Loucy (cell line): ENCODE results near the gene ANKRD65.

ENCODE experiments used
- H2AFZ ChIP-seq: fragments of 200-600 bp; sonication (generic); 2 replicates; pipeline ENCODE4 v1.6.0; 2016; ENCODE audit warnings: antibody characterized with exemption, mild to moderate bottlenecking, low read length, moderate library complexity
- H3F3A ChIP-seq: fragments of 200-600 bp; 2 replicates; pipeline ENCODE4 v1.6.0; 2016; ENCODE audit warnings: antibody characterized with exemption, low read depth, mild to moderate bottlenecking
- H3K27me3 ChIP-seq: fragments of 200-600 bp; sonication (generic); 2 replicates; pipeline ENCODE4 v1.6.1; 2014; ENCODE audit warnings: low read length, mild to moderate bottlenecking; ENCODE audit not compliant: insufficient read depth, poor library complexity, severe bottlenecking
- H3K36me3 ChIP-seq: fragments of 200-600 bp; sonication (generic); 2 replicates; pipeline ENCODE4 v1.6.1; 2016; ENCODE audit warnings: low read length; ENCODE audit not compliant: insufficient read depth
- H3K4me1 ChIP-seq: fragments of 200-600 bp; sonication (generic); 2 replicates; pipeline ENCODE4 v1.5.1; 2014; ENCODE audit warnings: low read length, mild to moderate bottlenecking; ENCODE audit not compliant: insufficient read depth, poor library complexity, severe bottlenecking
- H3K4me2 ChIP-seq: fragments of 200-600 bp; sonication (generic); 2 replicates; pipeline ENCODE4 v1.6.0; 2014; ENCODE audit warnings: antibody characterized with exemption, low read length, low read depth, mild to moderate bottlenecking; ENCODE audit not compliant: poor library complexity, severe bottlenecking
- H3K4me3 ChIP-seq: fragments of 200-600 bp; sonication (generic); 2 replicates; pipeline ENCODE4 v1.5.1; 2014; ENCODE audit warnings: low read length, mild to moderate bottlenecking, mixed read lengths; ENCODE audit not compliant: poor library complexity, severe bottlenecking
- H3K79me2 ChIP-seq: fragments of 200-600 bp; sonication (generic); 2 replicates; pipeline ENCODE4 v1.6.1; 2014; ENCODE audit warnings: low read length; ENCODE audit not compliant: insufficient read depth
- H3K9ac ChIP-seq: fragments of 200-600 bp; sonication (generic); 2 replicates; pipeline ENCODE4 v1.6.0; 2014; ENCODE audit warnings: mild to moderate bottlenecking, low read depth, low read length, moderate library complexity; ENCODE audit not compliant: poor library complexity, severe bottlenecking
- H3K9me2 ChIP-seq: fragments of 200-600 bp; sonication (generic); replicated peaks from 2 replicates; pipeline ENCODE4 v1.6.1; 2016; ENCODE audit warnings: low read depth, low read length, mixed read lengths
- H3K9me3 ChIP-seq: fragments of 200-600 bp; sonication (generic); 2 replicates; pipeline ENCODE4 v1.6.1; 2014; ENCODE audit warnings: mild to moderate bottlenecking, antibody characterized with exemption, low read length, low read depth; ENCODE audit not compliant: insufficient read depth
- H4K20me1 ChIP-seq: fragments of 200-600 bp; sonication (generic); 2 replicates; pipeline ENCODE4 v1.6.0; 2014; ENCODE audit warnings: antibody characterized with exemption, low read length, mild to moderate bottlenecking; ENCODE audit not compliant: insufficient read depth, poor library complexity, severe bottlenecking
- CTCF ChIP-seq: fragments of 200-600 bp; sonication (generic); conservative IDR thresholded peaks from 2 replicates; pipeline ENCODE4 v1.5.1; 2014; ENCODE audit warnings: mild to moderate bottlenecking, antibody characterized with exemption, low read length
- EZH2phosphoT487 ChIP-seq: fragments of 200-600 bp; IDR thresholded peaks from 2 replicates; pipeline ENCODE4 v1.6.1; 2018; ENCODE audit warnings: antibody characterized with exemption, mild to moderate bottlenecking, moderate library complexity, borderline replicate concordance

ANKRD65 gene

GRCh38 chr1:1426496-1427105 is 5.5 kb upstream of the ANKRD65 start:
- no peaks in the 10 kb centered on the region for H3K27me3 ChIP-seq

GRCh38 chr1:1425753-1426495 is 4.8 kb upstream of the ANKRD65 start:
- Histone ChIP-seq H4K20me1 (no peaks in the 10 kb centered on the region), H3K9me2 (no peaks in the 10 kb centered on the region), H3K9ac (no peak overlapping the region), H2AFZ (no peak overlapping the region), H3K36me3 (no peaks in the 10 kb centered on the region), H3K9me3 (no peaks in the 10 kb centered on the region), H3K4me1 (peaks cover 11% of the 10 kb centered on the region), H3F3A (no peaks in the 10 kb centered on the region), H3K4me2 (no peak overlapping the region), H3K79me2 (no peaks in the 10 kb centered on the region), H3K4me3 (no peak overlapping the region), H3K27me3 (no peaks in the 10 kb centered on the region)
- TF ChIP-seq EZH2phosphoT487 (no peak), CTCF (no peak)

More at GRCh38 chr1:1426496-1427105, 5.5 kb upstream of the ANKRD65 start:
- Histone ChIP-seq H3K9ac (no peak overlapping the region), H3F3A (no peaks in the 10 kb centered on the region), H3K4me2 (no peak overlapping the region), H3K9me2 (no peaks in the 10 kb centered on the region), H4K20me1 (no peaks in the 10 kb centered on the region), H3K9me3 (no peaks in the 10 kb centered on the region), H3K4me3 (no peak overlapping the region), H3K36me3 (no peaks in the 10 kb centered on the region), H2AFZ (no peak overlapping the region), H3K4me1 (peaks cover 11% of the 10 kb centered on the region), H3K79me2 (no peaks in the 10 kb centered on the region)
- TF ChIP-seq EZH2phosphoT487 (no peak), CTCF (no peak)

DNA sequence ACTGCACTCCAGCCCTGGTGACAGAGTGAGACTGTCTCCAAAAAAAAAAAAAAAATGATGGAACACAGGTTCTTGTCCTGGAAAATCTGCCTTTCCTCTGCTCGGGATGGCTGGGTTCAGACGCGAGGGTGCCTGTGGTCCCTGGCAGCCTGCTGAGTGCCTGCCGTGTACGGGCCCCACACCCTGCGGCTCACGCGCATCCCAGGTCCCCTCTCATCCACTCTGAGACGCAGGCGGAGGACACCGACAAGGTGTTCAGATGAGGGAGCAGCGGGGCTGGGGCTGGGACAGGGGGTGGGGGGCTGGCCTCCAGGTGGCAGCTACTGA is 4.3 kb upstream of the ANKRD65 start:
- Histone ChIP-seq H3K4me1 (peaks cover 11% of the 10 kb centered on the region), H3K4me2 (no peak overlapping the region), H3K9me2 (no peaks in the 10 kb centered on the region), H3K4me3 (no peak overlapping the region), H3K9ac (no peak overlapping the region), H3K36me3 (no peaks in the 10 kb centered on the region), H4K20me1 (no peaks in the 10 kb centered on the region), H3K27me3 (no peaks in the 10 kb centered on the region), H3K9me3 (no peaks in the 10 kb centered on the region), H2AFZ (no peak overlapping the region), H3K79me2 (no peaks in the 10 kb centered on the region), H3F3A (no peaks in the 10 kb centered on the region)
- no peak for TF ChIP-seq EZH2phosphoT487
- TF ChIP-seq CTCF, result no peak
